H54 (cell line): ENCODE results near the gene PDE9A.

Experiments
- DNase-seq: peaks from one replicate; pipeline ENCODE4 v3.0.0; 2011; ENCODE audit warnings: low spot score, mixed read lengths; ENCODE audit not compliant: insufficient read length
- FAIRE-seq: peaks from 3 replicates; lab custom pipeline; 2011; peaks lifted over from hg19 to GRCh38; lab: Jason Lieb, UNC
- POLR2A ChIP-seq: IDR thresholded peaks from 2 replicates; pipeline ENCODE4 v1.6.1; 2011; ENCODE audit warnings: low read depth, mild to moderate bottlenecking, low read length

The PDE9A gene

GRCh38 chr21:42631142-42631541, 22.3 kb upstream of the PDE9A start:
- DNase-seq (no peak), FAIRE-seq (no peak)
- TF ChIP-seq POLR2A, result no peak

DNA sequence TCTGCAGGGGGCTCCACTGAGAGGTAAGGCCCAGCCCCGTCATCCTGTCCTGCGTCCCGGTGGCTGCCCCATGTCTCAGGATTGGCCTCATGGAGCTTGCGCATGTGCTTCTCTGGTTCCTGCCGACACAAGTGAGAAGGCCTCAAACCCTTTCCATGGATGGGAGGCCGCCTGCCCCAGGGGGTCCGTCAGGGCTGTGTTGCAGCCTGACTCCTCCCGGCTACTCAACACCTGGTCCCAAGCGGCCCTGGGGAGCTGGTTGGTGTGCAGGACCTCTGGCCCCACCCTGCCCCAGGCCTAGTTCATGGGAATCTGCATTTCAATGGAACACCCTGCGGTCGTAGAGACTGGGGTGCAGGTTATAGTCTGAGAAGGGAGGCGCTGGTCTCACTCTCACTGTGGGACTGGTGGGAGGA, 21.1 kb upstream of the PDE9A start:
- no peak for DNase-seq
- no peak for TF ChIP-seq POLR2A
- FAIRE-seq, result no peak

DNA sequence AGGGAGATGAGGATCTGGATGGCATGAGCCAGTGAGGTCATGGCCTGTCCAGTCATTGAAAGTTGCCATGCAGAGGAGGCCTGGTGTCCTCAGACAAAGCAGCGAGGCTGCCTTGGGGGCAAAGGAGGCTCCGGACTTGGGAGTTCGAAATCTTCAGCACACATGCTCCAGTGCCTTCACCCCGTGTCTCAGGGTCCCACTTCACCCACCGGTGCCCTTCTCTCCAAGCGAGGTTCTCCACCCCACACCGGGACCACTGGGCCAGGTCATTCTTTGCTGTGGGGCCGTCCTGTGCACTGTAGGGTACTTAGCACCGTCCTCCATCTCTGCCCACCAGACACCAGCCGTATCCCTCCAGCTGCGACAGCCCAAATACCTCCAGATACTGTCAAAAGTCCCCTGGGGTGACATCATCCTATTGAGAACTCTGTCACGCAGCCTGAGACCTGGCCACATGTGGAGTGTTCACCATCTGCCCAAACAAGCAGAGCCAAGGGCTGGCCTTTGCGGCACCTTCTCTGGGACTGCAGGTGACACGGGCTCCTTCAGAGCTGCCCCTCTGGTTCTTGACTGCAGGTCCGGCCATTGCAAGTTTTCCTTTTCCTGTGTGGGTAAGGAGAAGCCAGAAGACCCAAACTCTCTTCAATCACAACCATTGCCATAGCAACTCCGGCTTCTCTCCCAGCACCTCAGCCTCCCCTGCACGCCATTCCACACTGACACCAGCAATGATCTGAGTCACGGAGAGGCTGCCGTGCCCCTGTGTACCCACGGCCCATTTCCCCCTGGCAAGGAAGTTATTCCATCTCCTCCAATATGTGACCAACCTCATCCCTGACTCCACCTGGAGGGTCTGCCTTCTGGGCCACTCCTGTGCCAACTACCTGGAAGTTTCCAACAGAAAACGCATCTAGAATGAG, 20.4 kb upstream of the PDE9A start:
- TF ChIP-seq POLR2A, result no peak
- FAIRE-seq (no peak), DNase-seq (no peak)

GRCh38 chr21:42633858-42634257, 19.6 kb upstream of the PDE9A start:
- no peak for TF ChIP-seq POLR2A
- FAIRE-seq (no peak), DNase-seq (no peak)

- TF ChIP-seq POLR2A, result no peak
- DNase-seq (no peak), FAIRE-seq (no peak)
Measured at GRCh38 chr21:42635848-42636519, 17.4 kb upstream of the PDE9A start.

DNA sequence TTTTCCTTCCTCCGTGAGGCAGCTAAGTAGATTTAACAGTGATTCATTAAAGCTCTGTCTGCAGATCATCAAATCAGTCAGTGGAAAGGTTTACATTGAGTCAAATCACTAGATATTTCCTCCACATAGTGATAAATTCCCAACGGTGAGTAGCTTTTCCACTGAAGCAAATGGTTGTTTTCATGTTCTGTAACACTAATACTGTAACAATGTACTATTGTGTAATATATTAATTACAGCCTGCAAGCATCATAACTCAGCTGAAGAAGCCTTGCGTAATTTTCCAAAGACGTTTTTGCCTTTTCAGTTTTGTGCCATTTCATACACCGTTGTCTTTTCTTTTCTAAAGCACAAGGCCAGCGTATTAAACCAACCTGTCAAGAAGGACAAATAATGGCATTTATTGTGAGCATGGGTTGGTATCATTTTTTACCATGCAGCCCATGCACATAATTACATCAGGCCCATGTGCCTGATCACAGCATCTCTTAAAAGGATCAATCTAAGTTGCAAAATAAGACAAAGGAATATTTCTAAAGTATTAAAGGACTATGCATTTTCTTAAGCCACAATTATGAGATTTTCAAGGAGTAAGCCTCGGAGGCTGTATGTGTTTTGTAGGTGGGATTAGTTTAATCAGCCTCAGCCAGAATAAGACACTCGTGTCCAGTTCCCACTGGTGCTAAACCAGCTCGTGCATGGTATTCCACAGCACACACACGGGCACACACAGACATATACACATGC, 16.7 kb upstream of the PDE9A start:
- no peak for FAIRE-seq
- DNase-seq, result no peak
- TF ChIP-seq POLR2A, result no peak

DNA sequence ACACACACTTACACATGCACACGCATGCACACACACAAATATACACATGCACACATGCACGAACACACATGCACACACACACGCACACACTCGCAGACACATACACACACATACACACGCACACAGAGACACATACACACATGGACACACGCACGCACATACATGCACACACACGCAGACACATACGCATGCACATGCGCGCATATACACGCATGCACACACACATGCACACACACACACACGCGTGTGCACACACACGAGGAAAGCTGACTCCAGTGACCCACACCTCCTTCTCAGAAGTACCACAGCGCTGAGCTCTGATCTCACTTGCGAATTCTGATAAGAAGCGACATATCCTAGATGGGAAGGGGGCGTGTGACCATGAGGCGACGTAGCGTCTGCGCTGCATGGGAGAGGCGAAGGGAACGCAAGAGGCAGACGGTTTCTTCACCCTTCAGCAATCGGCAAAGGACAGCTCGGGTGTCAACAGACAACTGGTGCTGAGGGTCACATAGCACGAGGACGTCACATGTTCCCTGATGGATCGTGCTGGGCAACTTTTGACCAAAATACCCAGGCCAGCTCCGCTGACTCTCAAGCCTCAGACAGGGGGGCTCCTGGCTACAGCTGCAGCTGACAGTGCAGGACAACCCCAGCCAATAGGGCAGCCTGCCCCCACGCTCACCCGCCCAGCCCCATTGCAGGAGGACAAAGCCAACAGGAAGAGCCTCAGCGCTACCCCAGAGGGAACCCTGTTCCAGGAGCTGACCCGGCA, 16.0 kb upstream of the PDE9A start:
- DNase-seq (no peak), FAIRE-seq (no peak)
- TF ChIP-seq POLR2A, result 0 out of 2 replicates have a peak, but pooled peaks have one; percentile 10

GRCh38 chr21:42638266-42638863, 15.1 kb upstream of the PDE9A start:
- FAIRE-seq (no peak), DNase-seq (no peak)
- TF ChIP-seq POLR2A, result no peak

GRCh38 chr21:42639646-42640152, 13.7 kb upstream of the PDE9A start:
- FAIRE-seq (no peak), DNase-seq (no peak)
- TF ChIP-seq POLR2A, result no peak

DNA sequence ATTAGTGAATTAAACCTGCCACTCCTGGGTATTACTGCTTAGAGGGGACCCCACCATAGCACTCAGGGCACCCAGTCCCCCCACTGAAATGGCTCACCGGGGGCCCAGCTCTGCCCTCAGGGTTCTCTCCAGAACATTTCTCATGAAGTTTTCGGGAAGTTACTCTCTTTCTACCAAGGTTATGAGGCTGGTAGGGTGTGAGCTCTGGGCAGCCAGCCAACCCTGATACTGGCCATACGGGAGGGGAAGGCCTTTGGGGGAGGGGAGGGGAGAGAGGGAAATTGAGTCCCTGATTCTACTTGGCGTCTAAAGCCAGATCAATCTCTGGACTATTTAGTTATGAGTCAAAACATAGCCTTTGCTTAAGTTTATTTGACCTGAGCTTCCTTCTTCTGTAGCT, 12.9 kb upstream of the PDE9A start:
- no peak for FAIRE-seq
- no peak for TF ChIP-seq POLR2A
- no peak for DNase-seq

GRCh38 chr21:42641311-42642218, 11.9 kb upstream of the PDE9A start:
- no peak for TF ChIP-seq POLR2A
- no peak for DNase-seq
- FAIRE-seq, result no peak
